VCaP (cell line): ENCODE measurements around the gene CFAP20.
"Not testable (repeated sequence)": the region's sequence is repeated elsewhere in the genome, so short reads cannot be mapped to it uniquely, and the experiment has no call there.

ENCODE experiments used
- H3K27ac ChIP-seq: fragments of 450-650 bp; 2 replicates; pipeline ENCODE4 v1.5.1; 2017
- TF ChIP-seq, protein P1 (sequence below): fragments of 450-650 bp; conservative IDR thresholded peaks from 2 replicates; pipeline ENCODE4 v1.5.1; 2017; ENCODE audit warnings: mild to moderate bottlenecking, moderate library complexity

The CFAP20 gene

DNA sequence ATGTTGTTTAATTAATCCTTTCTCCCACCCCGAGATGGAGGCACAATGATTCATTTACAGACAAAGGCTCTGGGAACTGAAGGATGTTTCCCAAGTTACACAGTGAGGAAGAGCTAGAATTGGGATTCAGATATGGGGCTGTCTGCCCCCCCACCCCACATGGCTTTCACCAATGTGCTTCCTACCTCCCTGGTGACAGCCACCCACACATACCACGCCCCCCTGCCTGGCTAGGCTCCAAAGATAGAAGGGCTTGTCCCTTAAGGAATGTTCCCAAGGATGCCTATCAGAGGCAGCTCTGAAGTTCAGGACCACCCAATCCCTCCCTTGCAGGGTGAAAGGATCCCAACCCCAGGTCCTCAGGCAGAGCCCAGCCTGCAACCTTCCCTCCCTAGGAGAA, 32.9 kb downstream of the CFAP20 start:
- H3K27ac ChIP-seq = no peak overlapping the region
- TF ChIP-seq, protein P1, sequence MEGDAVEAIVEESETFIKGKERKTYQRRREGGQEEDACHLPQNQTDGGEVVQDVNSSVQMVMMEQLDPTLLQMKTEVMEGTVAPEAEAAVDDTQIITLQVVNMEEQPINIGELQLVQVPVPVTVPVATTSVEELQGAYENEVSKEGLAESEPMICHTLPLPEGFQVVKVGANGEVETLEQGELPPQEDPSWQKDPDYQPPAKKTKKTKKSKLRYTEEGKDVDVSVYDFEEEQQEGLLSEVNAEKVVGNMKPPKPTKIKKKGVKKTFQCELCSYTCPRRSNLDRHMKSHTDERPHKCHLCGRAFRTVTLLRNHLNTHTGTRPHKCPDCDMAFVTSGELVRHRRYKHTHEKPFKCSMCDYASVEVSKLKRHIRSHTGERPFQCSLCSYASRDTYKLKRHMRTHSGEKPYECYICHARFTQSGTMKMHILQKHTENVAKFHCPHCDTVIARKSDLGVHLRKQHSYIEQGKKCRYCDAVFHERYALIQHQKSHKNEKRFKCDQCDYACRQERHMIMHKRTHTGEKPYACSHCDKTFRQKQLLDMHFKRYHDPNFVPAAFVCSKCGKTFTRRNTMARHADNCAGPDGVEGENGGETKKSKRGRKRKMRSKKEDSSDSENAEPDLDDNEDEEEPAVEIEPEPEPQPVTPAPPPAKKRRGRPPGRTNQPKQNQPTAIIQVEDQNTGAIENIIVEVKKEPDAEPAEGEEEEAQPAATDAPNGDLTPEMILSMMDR = no peak

DNA sequence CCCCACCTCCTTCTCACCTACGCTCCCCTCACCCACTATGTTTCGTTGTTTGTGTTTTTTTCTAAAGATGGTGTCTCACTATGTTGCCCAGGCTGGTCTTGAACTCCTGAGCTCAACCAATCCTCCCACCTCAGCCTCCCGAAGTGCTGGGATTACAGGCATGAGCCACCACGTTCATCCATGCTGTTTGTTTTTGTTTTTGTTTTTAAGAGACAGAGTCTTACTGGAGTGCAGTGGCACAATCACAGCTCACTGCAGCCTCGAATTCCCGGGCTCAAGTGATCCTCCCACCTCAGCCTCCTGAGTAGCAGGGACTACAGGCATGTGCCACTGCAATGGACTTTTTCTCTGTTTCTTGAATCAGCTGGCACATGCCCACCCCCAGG, 33.6 kb downstream of the CFAP20 start:
- H3K27ac ChIP-seq = not testable (repeated sequence)

DNA sequence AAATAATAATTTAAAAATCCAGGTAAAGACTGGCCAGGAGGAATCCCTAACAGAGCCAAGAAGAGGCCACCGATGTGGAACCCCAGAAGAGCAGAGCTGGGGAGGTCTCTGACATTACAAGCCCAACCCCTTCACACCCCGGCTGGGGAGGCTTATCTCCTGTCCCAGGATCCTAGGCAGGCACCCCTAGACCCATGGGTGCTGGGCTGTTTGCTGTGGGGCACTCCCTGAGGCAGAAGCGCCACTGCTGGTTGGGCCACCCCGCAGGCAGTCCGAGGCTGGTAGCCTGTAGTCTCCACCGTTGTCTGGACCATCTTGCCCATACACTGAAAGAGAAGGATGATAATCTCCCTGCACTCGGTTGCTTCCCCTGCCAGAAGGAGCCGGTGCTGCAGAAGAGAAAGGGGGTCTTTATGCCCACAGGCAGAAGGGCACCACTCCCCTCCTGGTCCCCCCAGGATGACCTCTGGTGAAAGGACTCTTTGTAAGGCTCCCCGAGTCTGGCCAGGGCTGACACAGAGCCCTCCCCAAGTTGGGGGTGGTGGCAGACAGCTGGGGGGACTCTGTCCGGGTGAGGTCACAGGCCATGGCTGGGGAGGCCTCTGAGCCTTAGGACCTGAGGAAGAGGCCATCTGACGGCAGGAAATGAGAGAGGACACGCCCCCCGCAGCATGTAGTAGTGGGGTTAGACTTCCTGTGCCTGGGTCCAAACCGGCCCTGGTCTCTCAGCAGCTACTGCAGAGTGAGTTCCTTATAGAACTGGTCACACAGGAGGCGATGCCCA, 34.2 kb downstream of the CFAP20 start:
- TF ChIP-seq, protein P1 = no peak
- H3K27ac ChIP-seq = no peak overlapping the region

DNA sequence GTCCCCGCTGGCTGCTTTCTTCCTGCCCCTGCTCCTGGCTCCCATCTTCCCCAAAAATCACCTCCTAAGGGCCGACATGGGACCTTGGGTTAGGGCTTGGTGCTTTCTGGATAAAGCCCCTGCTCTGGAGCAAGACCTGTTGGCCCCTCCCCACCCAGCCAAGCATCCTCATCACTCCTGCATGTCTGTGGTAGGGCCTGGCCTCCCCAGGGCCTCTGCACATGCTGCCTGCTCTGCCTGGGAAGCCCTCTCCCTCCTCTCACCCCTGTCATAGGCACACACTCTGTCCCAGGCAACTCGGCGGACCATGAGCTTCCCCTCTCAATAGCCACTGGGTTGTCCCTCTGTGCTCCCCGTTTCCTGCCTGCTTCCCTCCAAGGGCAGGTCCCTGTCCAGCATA, 35.2 kb downstream of the CFAP20 start:
- TF ChIP-seq, protein P1 = no peak
- no peak overlapping the region for H3K27ac ChIP-seq

DNA sequence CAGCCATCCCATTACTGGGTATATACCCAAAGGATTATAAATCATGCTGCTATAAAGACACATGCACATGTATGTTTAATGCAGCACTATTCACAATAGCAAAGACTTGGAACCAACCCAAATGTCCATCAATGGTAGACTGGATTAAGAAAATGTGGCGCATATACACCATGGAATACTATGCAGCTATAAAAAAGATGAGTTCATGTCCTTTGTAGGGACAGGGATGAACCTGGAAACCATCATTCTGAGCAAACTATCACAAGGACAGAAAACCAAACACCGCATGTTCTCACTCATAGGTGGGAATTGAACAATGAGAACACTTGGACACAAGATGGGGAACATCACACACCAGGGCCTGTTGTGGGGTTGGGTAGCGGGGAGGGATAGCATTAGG, 38.8 kb downstream of the CFAP20 start:
- not testable (repeated sequence) for H3K27ac ChIP-seq

DNA sequence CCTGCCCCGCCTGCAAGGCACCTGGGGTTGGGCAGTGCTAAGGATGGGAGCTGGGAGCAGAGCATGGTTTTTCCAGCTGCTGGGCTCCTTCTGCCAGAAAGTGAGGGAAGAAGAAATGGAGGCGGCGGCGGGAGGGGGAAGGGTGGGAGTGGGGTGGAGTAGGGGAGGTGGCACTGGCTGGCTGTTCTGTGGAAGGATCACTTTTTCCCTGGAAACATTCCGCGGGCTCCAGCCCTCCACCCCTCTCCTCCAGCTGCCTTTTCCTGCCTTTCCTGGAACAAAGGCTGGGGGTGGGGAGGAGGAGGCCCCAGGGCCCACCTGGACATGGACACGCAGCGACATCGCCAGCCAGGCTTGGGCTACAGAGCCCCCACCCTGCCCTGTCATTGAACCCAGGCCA, 41.1 kb downstream of the CFAP20 start:
- no peak overlapping the region for H3K27ac ChIP-seq
- TF ChIP-seq, protein P1 = no peak

DNA sequence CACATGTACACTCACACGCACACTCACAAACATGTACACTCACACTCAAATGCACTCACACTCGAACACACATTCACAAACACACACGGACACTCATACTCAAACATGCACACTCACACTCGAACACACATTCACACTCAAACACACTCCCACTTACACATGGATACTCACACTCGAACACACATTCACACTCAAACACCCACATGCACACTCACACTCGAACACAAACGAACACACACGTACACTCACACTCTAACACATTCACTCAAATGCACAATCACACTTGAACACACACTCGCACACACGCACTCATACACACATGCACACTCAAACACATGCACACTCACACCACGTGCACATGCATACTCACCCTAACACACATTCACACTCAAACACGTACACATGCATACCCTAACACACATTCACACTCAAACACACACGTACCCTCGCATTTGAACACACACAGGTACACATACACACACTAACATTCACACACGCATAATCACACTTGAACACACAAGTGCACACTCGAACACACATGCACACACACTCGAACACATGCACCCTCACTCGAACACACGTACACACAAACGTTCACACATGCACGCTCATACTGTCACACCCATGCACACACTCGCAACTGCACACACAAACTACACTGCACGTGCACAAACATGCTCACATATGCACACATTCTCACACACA, 41.8 kb downstream of the CFAP20 start:
- TF ChIP-seq, protein P1 = no peak
- H3K27ac ChIP-seq = no peak overlapping the region

DNA sequence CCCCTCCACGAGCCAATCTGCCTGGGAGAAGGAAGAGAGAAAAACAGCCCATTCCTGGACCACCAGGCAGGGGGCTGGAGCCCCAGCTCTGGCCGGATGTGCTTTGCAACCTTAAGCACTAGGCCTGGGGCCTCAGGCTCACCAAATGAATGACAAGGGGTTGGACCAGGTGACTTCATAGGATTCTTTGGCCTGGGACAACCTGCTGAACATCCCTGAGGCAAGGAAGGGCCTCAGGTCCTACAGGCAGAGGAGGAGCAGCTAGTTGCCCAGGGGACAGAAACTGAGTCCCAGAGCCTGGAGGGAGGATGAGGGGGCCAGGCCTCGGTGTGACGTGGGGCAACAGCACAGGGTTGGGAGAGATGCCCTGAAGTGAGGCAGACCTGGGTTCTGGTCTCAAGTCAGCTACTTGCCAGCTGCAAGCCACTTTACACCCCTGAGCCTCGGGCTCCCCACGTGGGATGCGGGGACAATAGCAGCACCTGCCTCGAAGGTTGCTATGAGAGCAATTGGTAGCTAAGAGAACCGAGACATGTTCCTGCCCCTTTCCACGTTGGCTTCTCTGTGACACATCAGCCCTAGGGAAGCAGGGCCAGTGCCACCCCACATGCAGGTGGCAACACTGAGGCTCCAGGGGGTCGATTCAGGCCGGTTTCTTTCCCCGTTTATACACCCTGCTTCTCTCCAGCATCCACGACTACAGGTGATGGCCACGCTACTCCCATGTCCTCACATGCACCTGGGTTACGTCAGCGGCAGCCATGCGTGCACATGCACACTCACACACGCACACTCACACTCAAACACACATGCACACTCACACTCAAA, 42.6 kb downstream of the CFAP20 start:
- no peak overlapping the region for H3K27ac ChIP-seq
- TF ChIP-seq, protein P1 = no peak
